Activated naive CD4-positive, alpha-beta T cell treated with anti-CD3 and anti-CD28 coated beads for 36 hours (primary cell): ENCODE data around the gene ATP12A. TPM values are rescaled to one million over a fixed set of nuclear protein-coding genes. Genes with fewer than 3 reads are reported as not detected.
A peak's percentile ranks its signal among the peaks of the same experiment; 100 is the strongest.
"Not testable (repeated sequence)": the region's sequence is repeated elsewhere in the genome, so short reads cannot be mapped to it uniquely, and the experiment has no call there.

Source experiments
- CTCF ChIA-PET: fragments of 350-600 bp; sonication (Branson Sonifier 250); formaldehyde crosslinking; loops from one replicate; lab custom pipeline; 2021; ENCODE audit warnings: antibody characterized with exemption; lab: Charles Lee
- DNase-seq: peaks from one replicate; pipeline ENCODE4 v3.0.0-alpha.2; 2020
- H3K27ac Mint-ChIP-seq: one replicate; pipeline ENCODE4 v1.8.0; 2021; ENCODE audit warnings: mild to moderate bottlenecking, mixed read lengths
- H3K27me3 Mint-ChIP-seq: one replicate; pipeline ENCODE4 v1.8.0; 2021; ENCODE audit warnings: low read depth, mixed read lengths
- H3K36me3 Mint-ChIP-seq: one replicate; pipeline ENCODE4 v1.8.0; 2021; ENCODE audit warnings: low read depth, mixed read lengths
- H3K4me1 Mint-ChIP-seq: one replicate; pipeline ENCODE4 v1.8.0; 2021; ENCODE audit warnings: low read depth, mixed read lengths
- H3K4me3 Mint-ChIP-seq: one replicate; pipeline ENCODE4 v1.8.0; 2021; ENCODE audit warnings: mild to moderate bottlenecking, moderate library complexity, mixed read lengths
- H3K9me3 Mint-ChIP-seq: one replicate; pipeline ENCODE4 v1.8.0; 2021; ENCODE audit warnings: mixed read lengths
- intact Hi-C: fragments of 100-400 bp; cut with micrococcal nuclease; formaldehyde crosslinking; loops from one replicate; pipeline ENCODE4 v1.15.1; 2023
- total RNA-seq, 2 experiments: library from RNA; stranded (reverse); gene quantifications; one replicate each; pipeline ENCODE4 v1.2.3, GENCODE V29; 2021

The ATP12A gene
- total RNA-seq, 2 experiments from 2014 or later = 0.05 TPM; not detected in 1

- Mint-ChIP-seq H3K4me3 (no peak overlapping the region), H3K27ac (no peak overlapping the region), H3K36me3 (no peaks in the 10 kb centered on the region), H3K4me1 (no peaks in the 10 kb centered on the region), H3K27me3 (peaks cover 4% of the 10 kb centered on the region), H3K9me3 (no peaks in the 10 kb centered on the region)
- intact Hi-C loops = no loop called here
- no peak for DNase-seq
- CTCF ChIA-PET = no interaction called here
Observed at GRCh38 chr13:24718192-24718965, 38.2 kb downstream of the ATP12A start.

GRCh38 chr13:24719139-24719538 is 38.9 kb downstream of the ATP12A start:
- H3K4me1 Mint-ChIP-seq = no peaks in the 10 kb centered on the region
- H3K9me3 Mint-ChIP-seq = no peaks in the 10 kb centered on the region
- H3K27me3 Mint-ChIP-seq = peaks cover 6% of the 10 kb centered on the region
- H3K36me3 Mint-ChIP-seq = no peaks in the 10 kb centered on the region
- no peak overlapping the region for H3K27ac Mint-ChIP-seq
- intact Hi-C loops = no loop called here
- CTCF ChIA-PET = interaction anchor here (0.7 to 1.2 kb wide), 4 partner anchors 10 to 139 kb away, joined by 3 to 5 read pairs (median 4); no protein-coding TSS in a partner anchor
- no peak overlapping the region for H3K4me3 Mint-ChIP-seq
- no peak for DNase-seq

- Mint-ChIP-seq H3K4me3 (no peak overlapping the region), H3K27me3 (peaks cover 2% of the 10 kb centered on the region), H3K36me3 (no peaks in the 10 kb centered on the region), H3K9me3 (no peaks in the 10 kb centered on the region), H3K4me1 (no peaks in the 10 kb centered on the region), H3K27ac (no peak overlapping the region)
- DNase-seq = no peak
- intact Hi-C loops = no loop called here
- CTCF ChIA-PET = interaction anchor here (0.7 to 6.2 kb wide), 7 partner anchors 10 to 64 kb away, joined by 3 to 94 read pairs (median 4); no protein-coding TSS in a partner anchor
Observed at GRCh38 chr13:24723206-24723605, 43.0 kb downstream of the ATP12A start.

- peaks cover 4% of the 10 kb centered on the region for H3K27me3 Mint-ChIP-seq
- no peaks in the 10 kb centered on the region for H3K4me1 Mint-ChIP-seq
- no peaks in the 10 kb centered on the region for H3K9me3 Mint-ChIP-seq
- intact Hi-C loops = no loop called here
- no peak for DNase-seq
- no peak overlapping the region for H3K4me3 Mint-ChIP-seq
- H3K36me3 Mint-ChIP-seq = no peaks in the 10 kb centered on the region
- CTCF ChIA-PET = interaction anchor here (1.0 to 6.2 kb wide), 5 partner anchors 10 to 144 kb away, joined by 4 to 94 read pairs (median 7); no protein-coding TSS in a partner anchor
- H3K27ac Mint-ChIP-seq = no peak overlapping the region
Observed at GRCh38 chr13:24724714-24725113, 44.5 kb downstream of the ATP12A start.

DNA sequence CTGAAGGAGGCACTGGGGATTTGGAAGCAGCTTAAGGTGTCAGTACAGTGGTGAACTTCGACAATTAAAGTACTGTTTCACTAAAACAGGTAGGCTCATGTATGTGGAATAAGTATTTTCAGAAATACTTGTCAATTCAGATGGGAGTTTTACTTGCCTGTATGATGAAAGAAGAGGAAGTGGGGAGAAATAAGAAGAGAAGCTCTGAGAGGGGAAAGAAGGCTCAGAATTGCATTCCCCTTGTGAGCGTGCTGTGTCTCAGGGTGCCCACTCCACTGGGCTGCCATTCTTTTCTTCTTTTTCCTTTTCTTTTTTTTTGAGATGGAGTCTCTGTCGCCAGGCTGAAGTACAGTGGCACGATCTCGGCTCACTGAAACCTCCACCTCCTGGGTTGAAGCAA is 45.2 kb downstream of the ATP12A start:
- CTCF ChIA-PET = interaction anchor here (1.0 to 6.2 kb wide), 6 partner anchors 10 to 145 kb away, joined by 4 to 94 read pairs (median 8); no protein-coding TSS in a partner anchor
- H3K27me3 Mint-ChIP-seq = peaks cover 4% of the 10 kb centered on the region
- intact Hi-C loops = no loop called here
- H3K27ac Mint-ChIP-seq = no peak overlapping the region
- DNase-seq = no peak
- H3K36me3 Mint-ChIP-seq = no peaks in the 10 kb centered on the region
- H3K4me1 Mint-ChIP-seq = no peaks in the 10 kb centered on the region
- H3K4me3 Mint-ChIP-seq = no peak overlapping the region
- no peaks in the 10 kb centered on the region for H3K9me3 Mint-ChIP-seq

DNA sequence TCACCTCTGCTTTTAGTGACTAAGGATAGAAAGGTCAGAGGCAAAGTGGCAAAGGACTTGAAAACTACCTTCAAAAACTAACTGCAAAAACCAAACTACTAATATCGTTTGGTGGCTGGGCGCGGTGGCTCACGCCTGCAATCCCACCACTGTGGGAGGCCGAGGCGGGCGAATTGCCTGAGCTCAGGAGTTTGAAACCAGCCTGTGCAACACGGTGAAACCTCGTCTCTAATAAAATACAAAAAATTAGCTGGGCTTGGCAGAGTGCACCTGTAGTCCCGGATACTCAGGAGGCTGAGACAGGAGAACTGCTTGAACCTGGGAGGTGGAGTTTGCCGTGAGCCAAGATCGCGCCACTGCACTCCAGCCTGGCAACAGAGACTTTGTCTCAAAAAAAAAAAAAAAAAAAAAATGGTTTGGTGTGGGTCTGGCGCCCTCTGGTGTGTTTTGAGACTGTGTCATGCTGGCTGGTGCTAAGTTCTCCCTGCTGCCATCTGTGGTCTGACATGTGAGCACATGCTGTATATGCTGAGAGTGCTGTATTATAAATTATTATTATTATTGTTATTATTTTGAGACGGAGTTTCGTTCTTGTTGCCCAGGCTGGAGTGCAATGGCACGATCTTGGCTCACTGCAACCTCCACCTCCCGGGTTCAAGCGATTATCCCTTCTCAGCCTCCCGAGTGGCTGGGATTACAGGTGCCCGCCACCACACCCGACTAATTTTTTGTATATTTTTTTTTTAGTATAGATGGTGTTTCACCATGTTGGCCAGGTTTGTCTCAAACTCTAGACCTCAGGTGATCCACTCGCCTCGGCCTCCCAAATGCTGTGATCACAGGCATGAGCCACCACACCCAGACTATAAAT is 47.8 kb downstream of the ATP12A start:
- H3K4me1 Mint-ChIP-seq = no peaks in the 10 kb centered on the region
- intact Hi-C loops = loop anchor here (1.0 to 2.0 kb wide), 5 partner anchors 19 to 148 kb away; no protein-coding TSS in a partner anchor
- peaks cover 3% of the 10 kb centered on the region for H3K9me3 Mint-ChIP-seq
- H3K4me3 Mint-ChIP-seq = no peak overlapping the region
- CTCF ChIA-PET = interaction anchor here (0.6 to 6.2 kb wide), 30 partner anchors 12 to 494 kb away, joined by 3 to 94 read pairs (median 4); no protein-coding TSS in a partner anchor
- peaks cover 4% of the 10 kb centered on the region for H3K27me3 Mint-ChIP-seq
- H3K27ac Mint-ChIP-seq = no peak overlapping the region
- no peaks in the 10 kb centered on the region for H3K36me3 Mint-ChIP-seq
- DNase-seq = peak; percentile 77

DNA sequence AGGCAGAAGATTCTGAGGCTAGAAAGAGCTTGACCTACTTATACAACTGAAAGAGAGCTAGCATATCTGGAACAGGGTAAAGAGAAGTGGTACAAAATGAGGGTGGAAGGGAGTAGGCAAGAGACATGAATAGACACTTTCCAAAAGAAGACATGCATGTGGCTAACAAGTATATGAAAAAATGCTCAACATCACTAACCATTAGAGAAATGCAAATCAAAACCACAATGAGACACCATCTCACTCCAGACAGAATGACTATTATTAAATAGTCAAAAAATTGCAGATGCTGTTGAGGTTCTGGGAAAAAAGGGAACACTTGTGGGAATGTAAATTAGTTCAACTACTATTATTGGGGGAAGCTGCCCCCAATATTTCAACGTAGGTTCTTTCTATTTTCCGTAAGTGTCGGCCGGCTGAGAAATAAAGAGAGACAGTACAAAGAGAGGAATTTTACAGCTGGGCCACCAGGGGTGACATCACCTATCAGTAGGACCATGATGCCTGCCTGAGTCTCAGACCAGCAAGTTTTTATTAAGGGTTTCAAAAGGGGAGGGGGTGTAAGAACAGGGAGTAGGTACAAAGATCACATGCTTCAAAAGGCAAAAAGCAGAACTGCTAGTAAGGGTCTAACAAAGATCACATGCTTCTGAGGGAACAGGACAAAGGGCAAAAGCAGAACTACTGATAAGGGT is 50.8 kb downstream of the ATP12A start:
- H3K27ac Mint-ChIP-seq, H3K4me3 Mint-ChIP-seq, H3K9me3 Mint-ChIP-seq, H3K27me3 Mint-ChIP-seq, intact Hi-C loops, H3K36me3 Mint-ChIP-seq, H3K4me1 Mint-ChIP-seq, DNase-seq: not testable (repeated sequence)
- CTCF ChIA-PET = interaction anchor here (0.7 kb wide), 1 partner anchor 184 kb away, joined by 3 read pairs; no protein-coding TSS in a partner anchor

- H3K4me1 Mint-ChIP-seq = no peaks in the 10 kb centered on the region
- H3K9me3 Mint-ChIP-seq = peaks cover 3% of the 10 kb centered on the region
- H3K4me3 Mint-ChIP-seq = no peak overlapping the region
- no peaks in the 10 kb centered on the region for H3K36me3 Mint-ChIP-seq
- H3K27ac Mint-ChIP-seq = no peak overlapping the region
- CTCF ChIA-PET = interaction anchor here (0.9 to 1.1 kb wide), 3 partner anchors 15 to 129 kb away, joined by 3 to 4 read pairs (median 3); no protein-coding TSS in a partner anchor
- H3K27me3 Mint-ChIP-seq = no peaks in the 10 kb centered on the region
- intact Hi-C loops = no loop called here
- DNase-seq = no peak
Observed at GRCh38 chr13:24734950-24735349, 54.7 kb downstream of the ATP12A start.

GRCh38 chr13:24737042-24737441 is 56.8 kb downstream of the ATP12A start:
- Mint-ChIP-seq H3K27ac (no peak overlapping the region), H3K9me3 (no peaks in the 10 kb centered on the region), H3K4me3 (no peak overlapping the region), H3K4me1 (no peaks in the 10 kb centered on the region), H3K27me3 (no peaks in the 10 kb centered on the region), H3K36me3 (no peaks in the 10 kb centered on the region)
- CTCF ChIA-PET = interaction anchor here (0.8 kb wide), 1 partner anchor 17 kb away, joined by 3 read pairs; no protein-coding TSS in a partner anchor
- intact Hi-C loops = no loop called here
- no peak for DNase-seq

GRCh38 chr13:24738366-24738847 is 58.2 kb downstream of the ATP12A start:
- intact Hi-C loops = no loop called here
- CTCF ChIA-PET = interaction anchor here (0.6 to 1.5 kb wide), 3 partner anchors 14 to 220 kb away, joined by 3 to 4 read pairs (median 3); no protein-coding TSS in a partner anchor
- H3K27ac Mint-ChIP-seq = no peak overlapping the region
- no peaks in the 10 kb centered on the region for H3K36me3 Mint-ChIP-seq
- H3K4me3 Mint-ChIP-seq = no peak overlapping the region
- no peaks in the 10 kb centered on the region for H3K4me1 Mint-ChIP-seq
- no peaks in the 10 kb centered on the region for H3K27me3 Mint-ChIP-seq
- H3K9me3 Mint-ChIP-seq = no peaks in the 10 kb centered on the region
- DNase-seq = no peak
